ENCODE results near the gene MGARP.

GRCh38 chr4:139256349-139256748 lies 23.7 kb downstream of the MGARP start:
- no peak for TF ChIP-seq CTCF (IDR thresholded peaks at IDR 0.05; ENCODE audit: insufficient read depth, low read depth, low read length)
- TF ChIP-seq EZH2 (IDR thresholded peaks at IDR 0.05; ENCODE audit: insufficient read depth, low read length) = no peak
